Glutamatergic neuron (in vitro differentiated cells): Measurements from ENCODE around the gene GXYLT2. TPM values are rescaled to one million over a fixed set of nuclear protein-coding genes. Genes with fewer than 3 reads are reported as not detected.

Source experiments
- DNase-seq: peaks from one replicate; pipeline ENCODE4 v3.0.0; 2022
- H3K27ac Mint-ChIP-seq: one replicate; pipeline ENCODE4 v1.8.0; 2020; ENCODE audit warnings: mild to moderate bottlenecking, mixed read lengths, inconsistent platforms; ENCODE audit not compliant: unreplicated experiment
- H3K27me3 Mint-ChIP-seq: one replicate; pipeline ENCODE4 v1.8.0; 2020; ENCODE audit warnings: mild to moderate bottlenecking, moderate library complexity, mixed read lengths, inconsistent platforms; ENCODE audit not compliant: unreplicated experiment
- H3K36me3 Mint-ChIP-seq: one replicate; pipeline ENCODE4 v1.8.0; 2020; ENCODE audit warnings: mild to moderate bottlenecking, mixed read lengths, inconsistent platforms; ENCODE audit not compliant: unreplicated experiment
- H3K4me1 Mint-ChIP-seq: one replicate; pipeline ENCODE4 v1.8.0; 2020; ENCODE audit warnings: mild to moderate bottlenecking, low read depth, mixed read lengths, inconsistent platforms; ENCODE audit not compliant: unreplicated experiment
- H3K4me3 Mint-ChIP-seq: one replicate; pipeline ENCODE4 v1.8.0; 2020; ENCODE audit warnings: mild to moderate bottlenecking, mixed read lengths, inconsistent platforms; ENCODE audit not compliant: unreplicated experiment
- H3K9me3 Mint-ChIP-seq: one replicate; pipeline ENCODE4 v1.8.0; 2020; ENCODE audit warnings: mild to moderate bottlenecking, moderate library complexity, mixed read lengths, inconsistent platforms; ENCODE audit not compliant: unreplicated experiment
- CTCF ChIP-seq: fragments of 200-600 bp; sonication (generic); IDR thresholded peaks from one replicate; pipeline ENCODE4 v1.5.0; 2021; ENCODE audit not compliant: partially characterized antibody, unreplicated experiment
- total RNA-seq: library from RNA; stranded (reverse); fragmentation: NEBNext Ultra II Directional; extraction: Animal tissue kit (Norgen Biotek cat#: 25700); gene quantifications from one replicate; pipeline ENCODE4 v1.2.1, GENCODE V29; 2021; ENCODE audit not compliant: unreplicated experiment

Gene GXYLT2
- total RNA-seq, 1 donor from 2014 or later, result 10.9 TPM

GRCh38 chr3:72907131-72907711, 19.4 kb downstream of the GXYLT2 start:
- Mint-ChIP-seq H3K4me3 (no peak overlapping the region), H3K36me3 (no peaks in the 10 kb centered on the region), H3K27ac (no peak overlapping the region), H3K4me1 (peaks cover 4% of the 10 kb centered on the region), H3K27me3 (no peaks in the 10 kb centered on the region), H3K9me3 (no peaks in the 10 kb centered on the region)
- no peak for TF ChIP-seq CTCF
- DNase-seq, result no peak

- Mint-ChIP-seq H3K9me3 (no peaks in the 10 kb centered on the region), H3K27me3 (no peaks in the 10 kb centered on the region), H3K36me3 (no peaks in the 10 kb centered on the region), H3K4me3 (no peak overlapping the region), H3K27ac (no peak overlapping the region), H3K4me1 (peaks cover 4% of the 10 kb centered on the region)
- no peak for DNase-seq
- TF ChIP-seq CTCF, result no peak
These were observed 20.1 kb downstream of the GXYLT2 start for GRCh38 chr3:72907731-72908620.

GRCh38 chr3:72909591-72909990, 21.7 kb downstream of the GXYLT2 start:
- no peaks in the 10 kb centered on the region for H3K27me3 Mint-ChIP-seq

GRCh38 chr3:72912532-72912931, 24.7 kb downstream of the GXYLT2 start:
- H3K27ac Mint-ChIP-seq, result no peak overlapping the region
- H3K4me3 Mint-ChIP-seq, result no peak overlapping the region
- no peaks in the 10 kb centered on the region for H3K27me3 Mint-ChIP-seq
- no peaks in the 10 kb centered on the region for H3K9me3 Mint-ChIP-seq
- no peaks in the 10 kb centered on the region for H3K36me3 Mint-ChIP-seq
- DNase-seq, result no peak
- peaks cover 4% of the 10 kb centered on the region for H3K4me1 Mint-ChIP-seq
- no peak for TF ChIP-seq CTCF

More at GRCh38 chr3:72909591-72909990, 21.7 kb downstream of the GXYLT2 start:
- Mint-ChIP-seq H3K4me3 (no peak overlapping the region), H3K36me3 (no peaks in the 10 kb centered on the region), H3K27ac (no peak overlapping the region), H3K9me3 (no peaks in the 10 kb centered on the region), H3K4me1 (peaks cover 4% of the 10 kb centered on the region)
- no peak for TF ChIP-seq CTCF
- DNase-seq, result no peak

- no peak for DNase-seq
- H3K9me3 Mint-ChIP-seq, result no peaks in the 10 kb centered on the region
- H3K27ac Mint-ChIP-seq, result no peak overlapping the region
- no peaks in the 10 kb centered on the region for H3K4me1 Mint-ChIP-seq
- H3K36me3 Mint-ChIP-seq, result no peaks in the 10 kb centered on the region
- no peak overlapping the region for H3K4me3 Mint-ChIP-seq
- no peaks in the 10 kb centered on the region for H3K27me3 Mint-ChIP-seq
- TF ChIP-seq CTCF, result no peak
These were observed 26.5 kb downstream of the GXYLT2 start for GRCh38 chr3:72914383-72914782.
